ENCODE results near the gene OSM. TPM values are rescaled to one million over a fixed set of nuclear protein-coding genes. Genes with fewer than 3 reads are reported as not detected.

OSM gene
- total and polyA plus RNA-seq, 3 experiments from 2014 or later, result 16.4 to 20.7 (median 18.9) TPM

- no peak for DNase-seq
- Mint-ChIP-seq H3K9me3 (no peaks in the 10 kb centered on the region), H3K27ac (peak overlapping the region; percentile 8 to 93 (median 72)), H3K4me3 (no peak overlapping the region), H3K4me1 (peaks cover 47 to 56% (median 56%) of the 10 kb centered on the region in 3 donors), H3K27me3 (no peaks in the 10 kb centered on the region), H3K36me3 (peaks cover 5 to 94% (median 12%) of the 10 kb centered on the region in 3 donors)
- CTCF ChIA-PET, result interaction anchor here (0.7 to 3.0 kb wide), 3 partner anchors 10 to 13 kb away, joined by 3 to 10 read pairs (median 4); no protein-coding TSS in a partner anchor
- POLR2A ChIA-PET, result no interaction called here
- H3K4me3 ChIP-seq (ENCODE audit: low read length), result peak overlapping the region; percentile 18
- peaks cover 61% of the 10 kb centered on the region for H3K36me3 ChIP-seq (ENCODE audit: insufficient read depth, low read length)
- no peaks in the 10 kb centered on the region for H3K27me3 ChIP-seq (ENCODE audit: insufficient read depth, low read length, poor library complexity, severe bottlenecking)
- no peaks in the 10 kb centered on the region for H3K9me3 ChIP-seq (ENCODE audit: low read length)
- no peak overlapping the region for H3K27ac ChIP-seq (ENCODE audit: low read depth, low read length)
- H3K4me1 ChIP-seq (ENCODE audit: insufficient read depth, low read length), result peaks cover 75% of the 10 kb centered on the region
Measured at GRCh38 chr22:30297276-30297990, 30.8 kb upstream of the OSM start.

- H3K27ac Mint-ChIP-seq, result peak overlapping the region; percentile 52 to 85 (median 72)
- H3K27me3 Mint-ChIP-seq, result peaks cover 0 to 1% of the 10 kb centered on the region in 2 donors
- peaks cover 61% of the 10 kb centered on the region for H3K36me3 ChIP-seq (ENCODE audit: insufficient read depth, low read length)
- DNase-seq, result no peak
- no peak overlapping the region for H3K4me3 ChIP-seq (ENCODE audit: low read length)
- CTCF ChIA-PET, result interaction anchor here (0.9 to 3.0 kb wide), 2 partner anchors 9 to 11 kb away, joined by 6 to 10 read pairs; no protein-coding TSS in a partner anchor
- H3K9me3 ChIP-seq (ENCODE audit: low read length), result no peaks in the 10 kb centered on the region
- no peaks in the 10 kb centered on the region for H3K9me3 Mint-ChIP-seq
- POLR2A ChIA-PET, result interaction anchor here (1.9 kb wide), 1 partner anchor 10 kb away, joined by 5 read pairs; no protein-coding TSS in a partner anchor
- H3K27me3 ChIP-seq (ENCODE audit: insufficient read depth, low read length, poor library complexity, severe bottlenecking), result no peaks in the 10 kb centered on the region
- H3K4me3 Mint-ChIP-seq, result peak overlapping the region in 2 of 7 donors; percentile 32 to 58
- H3K4me1 ChIP-seq (ENCODE audit: insufficient read depth, low read length), result peaks cover 69% of the 10 kb centered on the region
- H3K4me1 Mint-ChIP-seq, result peaks cover 41 to 50% (median 50%) of the 10 kb centered on the region in 3 donors
- H3K36me3 Mint-ChIP-seq, result peaks cover 5 to 95% (median 12%) of the 10 kb centered on the region in 3 donors
- H3K27ac ChIP-seq (ENCODE audit: low read depth, low read length), result no peak overlapping the region
Measured at GRCh38 chr22:30296833-30297232, 30.2 kb upstream of the OSM start.

- H3K9me3 ChIP-seq (ENCODE audit: low read length), result no peaks in the 10 kb centered on the region
- no peaks in the 10 kb centered on the region for H3K27me3 ChIP-seq (ENCODE audit: insufficient read depth, low read length, poor library complexity, severe bottlenecking)
- peak in 1 of 5 donors; percentile 56 for DNase-seq
- no peak overlapping the region for H3K4me3 ChIP-seq (ENCODE audit: low read length)
- H3K4me3 Mint-ChIP-seq, result peak overlapping the region in 1 of 7 donors; percentile 58
- H3K4me1 ChIP-seq (ENCODE audit: insufficient read depth, low read length), result peaks cover 64% of the 10 kb centered on the region
- peaks cover 0 to 1% of the 10 kb centered on the region in 2 donors for H3K27me3 Mint-ChIP-seq
- H3K27ac Mint-ChIP-seq, result peak overlapping the region in 7 of 8 donors; percentile 29 to 85 (median 71)
- H3K9me3 Mint-ChIP-seq, result no peaks in the 10 kb centered on the region
- peaks cover 61% of the 10 kb centered on the region for H3K36me3 ChIP-seq (ENCODE audit: insufficient read depth, low read length)
- H3K27ac ChIP-seq (ENCODE audit: low read depth, low read length), result no peak overlapping the region
- peaks cover 38 to 50% (median 44%) of the 10 kb centered on the region in 3 donors for H3K4me1 Mint-ChIP-seq
- peaks cover 3 to 95% (median 12%) of the 10 kb centered on the region in 3 donors for H3K36me3 Mint-ChIP-seq
- POLR2A ChIA-PET, result interaction anchor here (1.9 kb wide), 1 partner anchor 10 kb away, joined by 5 read pairs; no protein-coding TSS in a partner anchor
- CTCF ChIA-PET, result interaction anchor here (0.9 to 3.0 kb wide), 4 partner anchors 8 to 91 kb away, joined by 3 to 10 read pairs (median 5); partner anchors contain the start of gene RNF215
Measured at GRCh38 chr22:30296324-30296723, 29.7 kb upstream of the OSM start.

GRCh38 chr22:30295576-30295975, 28.9 kb upstream of the OSM start:
- Mint-ChIP-seq H3K36me3 (peaks cover 2 to 88% (median 12%) of the 10 kb centered on the region in 3 donors), H3K27me3 (peaks cover 0 to 1% of the 10 kb centered on the region in 2 donors), H3K9me3 (no peaks in the 10 kb centered on the region), H3K4me3 (peak overlapping the region in 1 of 7 donors; percentile 18), H3K4me1 (peaks cover 37 to 50% (median 40%) of the 10 kb centered on the region in 3 donors), H3K27ac (peak overlapping the region in 4 of 8 donors; percentile 43 to 74 (median 53))
- no peak for DNase-seq
- Histone ChIP-seq H3K9me3 (ENCODE audit: low read length) (no peaks in the 10 kb centered on the region), H3K4me1 (ENCODE audit: insufficient read depth, low read length) (peaks cover 64% of the 10 kb centered on the region), H3K27ac (ENCODE audit: low read depth, low read length) (no peak overlapping the region), H3K36me3 (ENCODE audit: insufficient read depth, low read length) (peaks cover 53% of the 10 kb centered on the region), H3K27me3 (ENCODE audit: insufficient read depth, low read length, poor library complexity, severe bottlenecking) (no peaks in the 10 kb centered on the region), H3K4me3 (ENCODE audit: low read length) (no peak overlapping the region)
- ChIA-PET POLR2A (interaction anchor here (1.9 kb wide), 1 partner anchor 11 kb away, joined by 5 read pairs; no protein-coding TSS in a partner anchor), CTCF (interaction anchor here (1.1 to 3.0 kb wide), 3 partner anchors 12 to 92 kb away, joined by 3 to 10 read pairs (median 4); partner anchors contain the start of gene RNF215)

DNA sequence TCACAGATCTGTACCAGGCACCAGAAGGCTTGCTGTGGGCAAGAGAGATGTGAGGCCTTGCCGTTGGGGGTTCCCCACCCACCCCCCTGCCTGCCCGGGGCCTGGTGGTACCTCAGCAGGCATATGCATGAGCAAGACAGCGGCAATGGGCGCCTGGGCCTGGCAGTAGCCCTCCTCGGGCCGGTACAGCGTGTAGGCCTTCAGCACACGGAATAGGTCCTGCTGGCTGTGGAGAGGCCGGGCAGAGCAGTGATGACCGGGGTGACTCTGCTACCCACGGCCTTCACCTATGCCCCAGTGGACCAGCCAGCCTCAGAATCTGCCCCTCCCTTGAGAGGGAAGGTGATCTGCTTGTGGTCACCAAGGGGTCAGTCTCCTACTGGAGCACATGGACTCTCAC, 28.2 kb upstream of the OSM start:
- Mint-ChIP-seq H3K27ac (peak overlapping the region in 1 of 8 donors; percentile 57), H3K9me3 (no peaks in the 10 kb centered on the region), H3K36me3 (peaks cover 2 to 85% (median 12%) of the 10 kb centered on the region in 3 donors), H3K4me3 (no peak overlapping the region), H3K27me3 (peaks cover 0 to 1% of the 10 kb centered on the region in 2 donors), H3K4me1 (peaks cover 44 to 55% (median 47%) of the 10 kb centered on the region in 3 donors)
- Histone ChIP-seq H3K4me3 (ENCODE audit: low read length) (no peak overlapping the region), H3K36me3 (ENCODE audit: insufficient read depth, low read length) (peaks cover 49% of the 10 kb centered on the region), H3K9me3 (ENCODE audit: low read length) (no peaks in the 10 kb centered on the region), H3K27me3 (ENCODE audit: insufficient read depth, low read length, poor library complexity, severe bottlenecking) (no peaks in the 10 kb centered on the region), H3K27ac (ENCODE audit: low read depth, low read length) (no peak overlapping the region), H3K4me1 (ENCODE audit: insufficient read depth, low read length) (peaks cover 65% of the 10 kb centered on the region)
- no peak for DNase-seq
- POLR2A ChIA-PET, result interaction anchor here (0.8 to 1.9 kb wide), 2 partner anchors 12 kb away, joined by 3 to 5 read pairs; no protein-coding TSS in a partner anchor
- CTCF ChIA-PET, result no interaction called here

DNA sequence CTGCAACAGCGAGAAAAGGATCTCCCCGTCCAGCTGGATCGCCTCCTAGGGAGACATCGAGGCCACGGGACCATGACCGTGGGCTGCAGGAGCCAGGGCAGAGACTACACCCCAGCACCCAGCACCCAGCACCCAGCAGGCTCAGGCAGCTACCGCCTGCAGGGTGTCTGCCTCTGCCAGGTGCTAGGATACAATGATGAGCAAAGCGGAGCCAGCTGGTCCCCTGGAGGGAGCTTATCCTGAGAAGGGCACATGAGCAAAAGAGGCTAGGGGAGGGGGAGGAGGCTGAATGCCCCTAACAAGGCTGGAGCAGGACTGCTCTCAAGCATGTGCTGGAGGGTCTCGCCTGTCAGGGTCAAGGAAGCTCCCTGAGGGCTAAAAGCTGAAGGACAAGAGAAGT, 27.4 kb upstream of the OSM start:
- POLR2A ChIA-PET, result interaction anchor here (0.8 to 1.0 kb wide), 2 partner anchors 12 to 63 kb away, joined by 3 read pairs; partner anchors contain the start of genes CCDC157 and SF3A1
- CTCF ChIA-PET, result no interaction called here
- H3K4me1 Mint-ChIP-seq, result peaks cover 45 to 54% (median 47%) of the 10 kb centered on the region in 3 donors
- no peak overlapping the region for H3K27ac ChIP-seq (ENCODE audit: low read depth, low read length)
- peaks cover 2 to 84% (median 12%) of the 10 kb centered on the region in 3 donors for H3K36me3 Mint-ChIP-seq
- peak overlapping the region in 6 of 8 donors; percentile 5 to 88 (median 38) for H3K27ac Mint-ChIP-seq
- no peak overlapping the region for H3K4me3 ChIP-seq (ENCODE audit: low read length)
- peak overlapping the region in 1 of 7 donors; percentile 33 for H3K4me3 Mint-ChIP-seq
- peaks cover 59% of the 10 kb centered on the region for H3K4me1 ChIP-seq (ENCODE audit: insufficient read depth, low read length)
- DNase-seq, result no peak
- H3K27me3 ChIP-seq (ENCODE audit: insufficient read depth, low read length, poor library complexity, severe bottlenecking), result no peaks in the 10 kb centered on the region
- peaks cover 0 to 1% of the 10 kb centered on the region in 2 donors for H3K27me3 Mint-ChIP-seq
- H3K9me3 ChIP-seq (ENCODE audit: low read length), result no peaks in the 10 kb centered on the region
- peaks cover 43% of the 10 kb centered on the region for H3K36me3 ChIP-seq (ENCODE audit: insufficient read depth, low read length)
- no peaks in the 10 kb centered on the region for H3K9me3 Mint-ChIP-seq

GRCh38 chr22:30293026-30293425, 26.4 kb upstream of the OSM start:
- Mint-ChIP-seq H3K9me3 (no peaks in the 10 kb centered on the region), H3K36me3 (peaks cover 2 to 73% (median 12%) of the 10 kb centered on the region in 3 donors), H3K27me3 (peaks cover 0 to 1% of the 10 kb centered on the region in 2 donors), H3K4me3 (no peak overlapping the region), H3K27ac (peak overlapping the region in 1 of 8 donors; percentile 35), H3K4me1 (peaks cover 40 to 53% (median 42%) of the 10 kb centered on the region in 3 donors)
- Histone ChIP-seq H3K4me3 (ENCODE audit: low read length) (no peak overlapping the region), H3K9me3 (ENCODE audit: low read length) (no peaks in the 10 kb centered on the region), H3K27me3 (ENCODE audit: insufficient read depth, low read length, poor library complexity, severe bottlenecking) (no peaks in the 10 kb centered on the region), H3K27ac (ENCODE audit: low read depth, low read length) (no peak overlapping the region), H3K36me3 (ENCODE audit: insufficient read depth, low read length) (peaks cover 34% of the 10 kb centered on the region), H3K4me1 (ENCODE audit: insufficient read depth, low read length) (peaks cover 58% of the 10 kb centered on the region)
- no peak for DNase-seq
- CTCF ChIA-PET, result interaction anchor here (0.8 to 6.8 kb wide), 3 partner anchors 13 to 185 kb away, joined by 3 to 98 read pairs (median 3); no protein-coding TSS in a partner anchor
- POLR2A ChIA-PET, result interaction anchor here (6.2 kb wide), 1 partner anchor 62 kb away, joined by 48 read pairs; the partner anchor contains the start of genes CCDC157 and SF3A1

Measured in CD8-positive, alpha-beta memory T cell (primary cell).